Frontal cortex (tissue), 4 donors: ENCODE results near the gene FUT6. TPM values are rescaled to one million over a fixed set of nuclear protein-coding genes. Genes with fewer than 3 reads are reported as not detected.
"Not testable (repeated sequence)": the region's sequence is repeated elsewhere in the genome, so short reads cannot be mapped to it uniquely, and the experiment has no call there.

Experiments
- DNase-seq, 2 donors: peaks; one replicate each; pipeline ENCODE4 v3.0.0; 2012; ENCODE audit warnings: low spot score in 2 of 2
- FAIRE-seq: peaks from 2 replicates; lab custom pipeline; 2012; peaks lifted over from hg19 to GRCh38; lab: Jason Lieb, UNC
- total RNA-seq: library from RNA; depleted of rRNA; stranded (reverse); fragments of >200 nt; gene quantifications from one replicate; pipeline ENCODE4 v1.2.3, GENCODE V29; 2014
- donor health status: control.
- donor health status: control.
- donor health status: control.

FUT6 gene
- total RNA-seq, 1 donor from 2014 or later: not detected

DNA sequence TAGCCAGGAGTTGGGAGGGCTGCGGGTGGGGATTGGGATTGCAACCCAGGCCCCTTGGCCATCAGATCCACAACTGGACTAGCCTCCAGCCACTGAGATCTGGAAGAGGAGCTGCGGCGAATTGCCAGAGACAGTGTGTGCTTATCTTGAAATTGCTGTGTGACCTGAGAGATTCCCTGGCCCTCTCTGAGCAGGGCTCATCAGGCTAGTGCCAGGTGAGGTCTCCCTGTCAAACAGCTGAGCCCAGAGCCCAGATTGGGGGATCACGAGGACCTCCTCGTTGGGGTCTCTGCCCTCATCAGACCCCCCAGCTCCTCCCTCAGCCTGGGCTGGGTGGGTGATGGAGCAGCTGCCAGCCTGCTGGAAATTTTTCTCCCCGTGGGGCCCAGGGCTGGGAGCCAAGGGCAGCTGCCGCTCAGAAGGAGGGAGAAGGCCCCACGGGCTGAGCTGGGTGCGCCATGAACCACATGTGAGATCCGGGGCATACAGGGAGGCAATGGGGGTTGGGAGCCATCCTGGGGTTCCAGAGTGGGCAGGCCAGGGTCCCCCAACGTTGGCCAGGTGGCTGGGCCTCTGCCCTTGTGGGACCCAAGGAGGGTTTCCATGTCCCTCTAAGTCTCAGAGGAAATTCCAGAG lies 23.6 kb upstream of the FUT6 start:
- no peak for FAIRE-seq
- DNase-seq: no peak

DNA sequence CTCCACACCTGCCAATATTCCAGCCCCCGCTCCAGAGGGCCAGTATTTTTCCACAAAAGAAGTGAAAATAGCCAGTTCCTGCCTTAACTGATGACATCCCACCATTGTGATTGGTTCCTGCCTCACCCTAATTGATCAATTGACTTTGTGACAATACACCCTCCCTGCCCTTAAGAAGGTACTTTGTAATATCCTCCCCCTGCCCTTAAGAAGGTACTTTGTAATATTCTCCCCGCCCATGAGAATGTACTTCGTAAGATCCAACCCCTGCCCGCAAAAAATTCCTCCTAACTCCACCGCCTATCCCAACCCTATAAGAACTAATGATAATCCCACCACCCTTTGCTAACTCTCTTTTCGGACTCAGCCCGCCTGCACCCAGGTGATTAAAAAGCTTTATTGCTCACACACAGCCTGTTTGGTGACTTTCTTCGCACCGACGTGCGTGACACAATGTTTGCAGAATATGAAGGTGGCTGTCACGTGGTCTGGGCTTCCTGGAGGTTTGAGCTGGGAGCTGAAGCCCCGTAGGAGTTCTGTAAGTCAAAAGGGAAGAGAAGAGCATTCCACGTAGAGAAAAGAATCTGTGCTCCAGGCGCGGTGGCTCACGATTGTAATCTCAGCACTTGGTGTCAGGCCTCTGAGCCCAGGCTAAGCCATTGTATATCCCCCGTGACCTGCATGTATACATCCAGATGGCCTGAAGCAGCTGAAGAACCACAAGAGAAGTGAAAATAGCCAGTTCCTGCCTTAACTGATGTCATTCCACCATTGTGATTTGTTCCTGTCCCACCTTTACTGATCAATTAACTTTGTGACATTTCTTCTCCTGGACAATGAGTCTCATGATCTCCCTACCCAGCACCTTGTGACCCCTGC lies 17.9 kb upstream of the FUT6 start:
- FAIRE-seq: no peak
- DNase-seq: no peak

DNA sequence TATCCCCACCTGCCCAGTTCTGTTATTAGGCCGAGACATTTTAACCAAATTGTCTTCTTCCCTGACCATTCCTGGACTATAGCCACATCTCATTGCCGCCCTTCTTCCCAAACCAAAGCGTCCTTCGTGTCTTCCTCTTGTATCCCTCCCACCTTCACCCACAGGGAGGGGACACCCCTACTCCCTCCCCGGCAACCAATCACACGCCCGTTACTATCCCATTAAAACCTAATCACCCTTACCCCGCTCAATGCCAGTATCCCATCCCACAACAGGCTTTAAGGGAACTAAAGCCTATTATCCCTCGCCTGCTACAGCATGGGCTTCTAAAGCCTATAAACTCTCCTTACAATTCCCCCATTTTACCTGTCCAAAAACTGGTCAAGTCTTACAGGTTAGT lies 15.6 kb upstream of the FUT6 start:
- FAIRE-seq: not testable (repeated sequence)

DNA sequence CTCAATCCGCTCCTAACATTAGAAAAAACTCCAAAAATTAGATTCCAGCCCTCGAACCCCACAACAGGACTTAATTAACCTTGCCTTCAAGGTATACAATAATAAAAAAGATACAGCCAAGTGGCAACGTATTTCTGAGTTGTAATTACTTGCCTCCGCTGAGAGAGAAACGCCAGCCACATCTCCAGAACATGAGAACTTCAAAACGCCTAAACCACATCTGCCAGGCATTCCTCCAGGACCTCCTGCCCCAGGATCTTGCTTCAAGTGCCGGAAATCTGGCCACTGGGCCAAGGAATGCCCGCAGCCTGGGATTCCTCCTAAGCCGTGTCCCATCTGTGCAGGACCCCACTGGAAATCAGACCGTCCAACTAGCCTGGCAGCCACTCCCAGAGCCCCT lies 14.6 kb upstream of the FUT6 start:
- not testable (repeated sequence) for FAIRE-seq, DNase-seq

More for the DNA sequence above, 15.6 kb upstream of the FUT6 start:
- DNase-seq: not testable (repeated sequence)

DNA sequence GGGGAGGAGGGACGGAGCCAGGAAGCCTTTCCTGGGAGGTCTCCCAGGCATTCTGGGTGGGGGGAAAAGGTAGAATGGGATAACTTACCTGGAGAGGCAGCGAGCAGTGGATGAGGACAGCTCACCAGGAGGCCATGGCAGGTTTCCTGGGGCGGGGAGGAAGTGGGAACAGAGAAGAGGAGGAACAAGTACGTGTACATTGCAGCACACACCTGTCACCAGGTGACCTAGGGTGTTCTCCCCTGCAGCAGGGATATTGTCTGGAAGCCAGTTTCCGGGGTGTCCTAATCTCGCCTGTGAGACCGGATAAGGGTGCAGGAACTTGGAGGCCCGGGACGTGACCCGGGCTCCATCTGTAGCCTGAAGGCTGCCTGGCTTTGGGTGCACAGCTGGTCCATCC lies 11.8 kb upstream of the FUT6 start, which contains the start of gene FUT3:
Gene FUT3 (minus strand): TSS at position 148 of the 400 bp plus-strand sequence.
- DNase-seq (no peak), FAIRE-seq (no peak)

DNA sequence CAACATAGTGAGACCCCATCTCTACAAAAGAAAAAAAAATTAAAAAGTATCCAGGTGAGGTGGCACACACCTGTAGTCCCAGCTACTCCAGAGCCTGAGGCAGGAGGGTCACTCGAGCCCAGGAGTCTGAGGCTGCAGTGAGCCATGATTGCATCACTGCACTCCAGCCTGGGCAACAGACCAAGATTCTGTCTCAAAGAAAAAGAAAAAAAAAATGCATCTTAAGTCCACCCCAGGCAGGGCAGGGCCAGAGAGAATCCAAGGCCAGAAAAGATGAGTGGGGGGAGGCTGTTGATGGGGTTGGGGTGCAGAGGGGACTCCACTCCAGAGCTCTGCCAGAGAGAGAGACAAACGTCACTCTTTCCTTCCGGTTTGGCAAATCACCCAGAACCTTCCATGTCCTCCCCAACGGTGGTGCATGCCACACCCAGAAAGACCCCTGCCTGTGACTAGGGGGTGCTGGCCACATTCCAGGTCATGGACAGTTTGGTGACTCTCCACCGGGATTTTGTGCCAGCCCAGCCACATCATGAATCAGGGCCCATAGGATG lies 11.3 kb upstream of the FUT6 start:
- no peak for DNase-seq
- no peak for FAIRE-seq

DNA sequence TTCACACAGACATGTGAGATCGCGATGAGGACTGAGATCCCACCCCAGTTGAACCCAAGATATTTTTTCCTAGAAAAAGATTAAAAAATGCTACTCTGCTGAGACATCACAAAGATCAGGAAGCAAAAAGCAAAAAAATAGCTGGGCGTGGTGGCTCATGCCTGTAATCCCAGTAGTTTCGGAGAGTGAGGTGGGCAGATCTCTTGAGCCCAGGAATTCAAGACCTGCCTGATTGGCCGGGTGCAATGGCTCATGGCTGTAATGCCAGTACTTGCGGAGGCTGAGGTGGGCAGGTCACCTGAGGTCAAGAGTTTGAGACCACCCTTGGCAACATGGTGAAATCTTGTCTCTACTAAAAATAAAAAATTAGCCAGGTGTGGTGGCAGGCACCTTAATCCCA lies 10.7 kb upstream of the FUT6 start:
- no peak for DNase-seq
- no peak for FAIRE-seq

DNA sequence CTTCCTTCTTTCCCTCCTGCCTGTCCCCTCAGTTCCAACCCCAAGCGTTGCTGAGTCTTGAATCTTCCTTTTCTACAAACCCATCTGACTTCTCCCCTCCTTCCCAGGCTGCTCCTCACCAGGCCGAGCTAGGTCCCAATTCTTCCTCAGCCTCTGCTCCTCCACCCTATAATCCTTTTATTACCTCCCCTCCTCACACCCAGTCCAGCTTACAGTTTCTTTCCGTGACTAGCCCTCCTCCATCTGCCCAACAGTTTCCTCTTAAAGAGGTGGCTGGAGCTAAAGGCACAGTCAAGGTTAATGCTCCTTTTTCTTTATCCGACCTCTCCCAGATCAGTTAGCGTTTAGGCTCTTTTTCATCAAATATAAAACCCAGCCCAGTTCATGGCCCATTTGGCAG lies 9.1 kb upstream of the FUT6 start:
- FAIRE-seq, DNase-seq: not testable (repeated sequence)

DNA sequence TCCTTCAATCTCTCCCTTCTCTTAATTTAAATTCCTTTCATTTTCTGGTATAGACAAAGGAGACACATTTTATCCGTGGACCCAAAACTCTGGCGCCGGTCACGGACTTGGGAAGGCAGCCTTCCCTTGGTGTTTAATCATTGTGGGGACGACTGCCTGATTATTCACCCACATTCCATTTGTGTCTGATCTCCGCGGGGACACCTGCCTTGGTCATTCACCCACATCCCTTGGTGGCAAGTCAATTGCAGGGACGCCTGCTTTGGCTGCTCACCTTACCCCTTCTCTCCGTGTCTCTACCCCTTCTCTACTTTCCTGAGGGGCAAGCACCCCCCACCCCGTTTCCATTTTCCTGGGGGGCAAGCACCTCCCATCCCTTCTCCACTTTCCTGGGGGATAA lies 8.3 kb upstream of the FUT6 start:
- FAIRE-seq, DNase-seq: not testable (repeated sequence)

DNA sequence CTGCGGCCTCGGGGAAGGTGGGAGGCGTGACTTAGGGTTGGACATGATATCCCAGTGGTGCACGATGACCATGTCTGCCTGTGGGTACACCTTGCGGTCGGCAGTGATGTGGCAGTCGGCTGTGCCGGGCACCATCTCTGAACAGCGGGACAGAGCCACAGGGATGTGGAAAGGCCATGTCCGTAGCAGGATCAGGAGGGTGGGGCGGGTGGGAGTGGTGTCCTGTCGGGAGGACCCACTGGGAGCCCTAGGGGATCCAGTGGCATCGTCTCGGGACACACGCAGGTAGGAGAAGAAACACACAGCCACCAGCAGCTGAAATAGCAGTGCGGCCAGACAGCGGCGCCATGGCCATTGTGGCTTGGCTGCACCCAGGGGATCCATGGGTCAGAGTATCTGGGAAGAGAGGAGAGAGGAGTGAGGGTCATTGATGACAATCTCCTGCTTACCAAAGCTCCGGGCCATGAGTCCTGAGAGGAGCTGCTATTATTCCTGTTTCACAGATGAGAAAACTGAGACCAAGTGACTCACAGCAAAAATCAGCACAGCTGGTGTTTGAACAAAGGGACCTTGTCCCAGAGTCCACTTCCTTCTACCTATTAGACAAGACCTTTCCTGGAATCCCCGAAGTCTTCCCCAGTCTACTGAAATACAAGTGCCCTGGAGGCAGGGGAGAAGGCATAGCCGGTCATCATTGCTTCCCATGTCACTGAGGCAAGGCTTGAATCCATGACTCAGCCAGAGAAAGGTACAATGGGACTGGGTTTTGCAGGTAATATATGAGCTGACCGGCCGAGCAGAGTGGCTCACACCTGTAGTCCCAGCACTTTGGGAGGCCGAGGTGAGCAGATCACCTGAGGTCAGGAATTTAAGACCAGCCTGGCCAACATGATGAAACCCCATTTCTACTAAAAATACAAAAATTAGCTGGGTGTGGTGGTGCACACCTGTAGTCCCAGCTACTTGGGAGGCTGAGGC lies 5.2 kb upstream of the FUT6 start:
- FAIRE-seq: no peak
- DNase-seq: no peak

DNA sequence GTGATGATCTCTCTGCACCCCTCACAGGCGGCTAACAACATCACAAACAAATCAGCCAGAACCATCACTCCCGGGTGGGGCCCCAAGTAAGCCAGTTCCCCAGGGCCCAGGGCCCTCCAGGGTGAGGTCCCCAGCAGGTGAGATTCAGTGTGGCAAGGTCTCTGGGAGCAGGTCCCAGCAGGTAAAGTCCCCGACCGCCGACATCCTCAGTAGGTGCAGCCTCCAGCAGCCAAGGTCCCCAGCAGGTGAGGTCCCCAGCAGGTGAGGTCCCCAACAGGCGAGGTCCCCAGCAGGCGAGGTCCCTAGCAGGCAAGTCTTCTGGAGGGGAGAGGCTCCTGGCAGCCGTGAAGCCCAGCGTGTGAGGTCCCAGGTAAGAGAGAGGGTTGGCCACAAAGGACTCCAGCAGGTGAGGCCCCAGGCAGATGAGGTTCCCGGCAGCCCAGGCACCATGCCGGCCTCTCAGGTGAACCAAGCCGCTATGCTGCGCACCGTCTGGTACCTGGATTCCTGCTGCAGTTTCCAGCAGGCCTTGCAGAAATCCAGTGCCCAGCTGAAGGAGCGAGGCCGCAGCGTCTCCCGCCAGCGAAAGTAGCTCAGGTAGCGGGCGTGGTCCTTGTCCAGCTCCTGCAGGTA lies 3.9 kb upstream of the FUT6 start:
- DNase-seq (no peak), FAIRE-seq (no peak)

DNA sequence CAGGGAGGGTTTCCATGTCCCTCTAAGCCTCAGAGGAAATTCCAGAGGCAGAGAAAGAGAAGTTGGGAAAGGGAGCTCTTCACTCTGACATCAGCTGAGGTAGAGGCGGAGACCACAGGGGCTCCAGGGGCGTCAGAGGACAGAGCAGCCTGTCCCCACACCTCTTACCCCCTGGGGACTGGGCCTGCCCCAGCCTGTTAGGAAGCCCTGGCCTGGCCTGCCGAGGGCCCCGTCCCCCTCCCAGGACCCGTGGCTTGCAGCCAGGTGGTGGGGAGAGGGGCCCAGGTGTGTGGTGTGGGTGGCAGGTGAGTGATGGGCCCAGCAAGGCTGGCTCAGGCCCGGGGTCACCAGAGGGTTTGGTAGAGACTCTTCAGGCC lies 2.2 kb upstream of the FUT6 start:
- DNase-seq, FAIRE-seq: not testable (repeated sequence)

DNA sequence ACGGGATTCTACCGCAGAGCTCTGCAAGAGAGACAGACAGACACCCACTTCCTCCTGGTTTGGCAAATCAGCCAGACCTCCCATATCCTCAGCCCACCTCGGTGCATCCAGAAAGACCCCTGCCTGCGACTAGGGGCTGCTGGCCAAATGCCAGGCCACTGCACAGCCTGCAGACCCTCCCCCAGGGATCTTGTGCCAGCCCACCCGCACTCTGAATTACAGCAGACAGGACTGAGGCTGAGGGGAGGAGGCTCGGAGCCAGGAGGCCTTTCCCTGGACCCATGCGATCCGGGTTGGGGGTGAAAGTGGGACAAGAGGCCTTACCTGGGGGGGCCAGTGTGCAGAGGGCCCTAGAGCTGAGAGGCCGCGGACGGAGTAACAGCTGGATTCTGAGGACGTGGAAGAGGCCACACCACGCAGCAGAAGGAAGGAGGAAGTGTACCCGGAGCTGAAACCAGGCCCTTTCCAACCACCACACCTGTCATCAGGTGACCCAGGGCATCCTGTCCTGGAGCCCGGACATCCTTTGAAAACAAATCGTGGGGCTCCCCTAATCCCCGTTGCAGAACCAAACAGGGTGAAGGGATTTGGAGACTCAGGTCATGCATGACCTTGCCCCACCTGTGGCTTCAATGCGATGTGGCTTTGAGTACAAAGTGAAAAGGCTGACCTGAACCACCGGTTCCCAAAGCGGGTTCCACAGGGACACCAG lies 993 bp downstream of the FUT6 start:
- no peak for FAIRE-seq
- DNase-seq: no peak

DNA sequence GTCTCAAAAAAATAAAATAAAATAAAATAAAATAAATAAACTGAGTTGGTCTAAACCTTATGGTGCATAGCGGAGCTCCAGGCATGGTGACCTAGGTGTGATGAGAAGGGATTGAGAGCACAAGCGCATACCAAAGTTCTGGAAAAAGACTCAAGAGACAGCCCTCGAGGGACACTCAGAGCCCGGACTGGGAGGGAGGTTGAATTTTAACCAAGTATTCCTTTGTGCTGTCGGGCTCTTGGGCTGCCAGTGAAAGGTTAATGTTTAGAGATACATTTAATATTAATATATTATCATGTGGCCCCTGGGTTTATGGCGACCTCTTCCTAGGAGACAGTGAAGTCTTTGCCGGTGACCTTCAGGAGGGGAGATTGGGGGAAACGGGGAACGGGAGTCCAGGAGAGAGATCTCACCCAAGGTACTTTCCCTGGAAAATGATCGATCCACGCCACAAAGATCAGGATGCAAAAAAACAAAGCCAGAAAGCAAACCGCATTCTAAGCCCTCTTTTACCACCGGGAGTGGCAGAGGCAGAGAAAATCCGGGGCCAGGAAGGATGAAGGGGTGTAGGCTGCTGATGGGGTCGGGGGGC lies 1.6 kb downstream of the FUT6 start:
- DNase-seq: no peak
- FAIRE-seq: no peak

DNA sequence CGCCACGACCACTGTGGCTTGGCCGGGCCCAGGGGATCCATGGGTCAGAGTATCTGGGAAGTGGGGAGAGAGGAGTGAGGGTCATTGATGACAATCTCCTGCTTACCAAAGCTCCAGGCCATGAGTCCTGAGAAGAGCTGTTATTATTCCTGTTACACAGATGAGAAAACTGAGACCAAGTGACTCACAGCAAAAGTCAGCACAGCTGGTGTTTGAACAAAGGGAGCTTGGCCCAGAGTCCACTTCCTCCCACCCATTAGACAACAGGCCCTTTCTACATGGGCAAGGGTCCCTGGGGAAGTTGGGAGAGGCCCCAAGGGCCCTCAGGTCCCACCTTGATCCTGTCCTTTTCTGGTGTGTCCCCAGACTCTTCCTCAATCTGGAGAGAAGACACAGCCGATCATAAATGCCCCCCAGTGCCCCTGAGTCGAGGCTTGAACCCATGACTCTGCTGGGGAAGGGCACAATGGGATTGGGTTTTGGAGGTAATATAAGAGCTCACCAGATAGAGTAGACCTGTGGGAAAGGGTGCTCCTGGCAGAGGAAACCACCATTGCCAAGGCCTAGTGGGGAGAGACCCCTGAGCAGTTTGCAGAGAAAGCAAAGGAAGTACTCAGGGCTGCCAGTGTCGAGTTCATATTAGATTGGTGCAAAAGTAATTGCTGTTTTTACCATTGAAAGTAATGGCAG lies 6.8 kb downstream of the FUT6 start:
- FAIRE-seq: no peak
- DNase-seq: no peak

DNA sequence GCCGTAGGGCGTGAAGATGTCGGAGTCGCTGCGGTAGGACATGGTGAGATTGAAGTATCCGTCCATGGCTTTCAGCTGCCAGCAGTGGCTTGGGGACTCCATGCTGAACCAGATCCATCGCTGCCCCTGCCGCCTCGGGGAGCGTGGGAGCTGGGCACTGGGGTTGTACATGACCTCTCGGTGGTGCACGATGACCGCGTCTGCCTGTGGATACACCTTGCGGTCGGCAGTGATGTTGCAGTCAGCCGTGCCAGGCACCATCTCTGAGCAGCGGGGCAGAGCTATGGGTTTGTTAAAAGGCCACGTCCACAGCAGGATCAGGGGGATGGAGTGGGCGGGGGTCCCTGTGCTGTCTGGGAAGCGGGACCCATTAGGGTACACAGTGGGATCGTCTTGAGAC lies 7.4 kb downstream of the FUT6 start:
- DNase-seq (no peak), FAIRE-seq (no peak)

DNA sequence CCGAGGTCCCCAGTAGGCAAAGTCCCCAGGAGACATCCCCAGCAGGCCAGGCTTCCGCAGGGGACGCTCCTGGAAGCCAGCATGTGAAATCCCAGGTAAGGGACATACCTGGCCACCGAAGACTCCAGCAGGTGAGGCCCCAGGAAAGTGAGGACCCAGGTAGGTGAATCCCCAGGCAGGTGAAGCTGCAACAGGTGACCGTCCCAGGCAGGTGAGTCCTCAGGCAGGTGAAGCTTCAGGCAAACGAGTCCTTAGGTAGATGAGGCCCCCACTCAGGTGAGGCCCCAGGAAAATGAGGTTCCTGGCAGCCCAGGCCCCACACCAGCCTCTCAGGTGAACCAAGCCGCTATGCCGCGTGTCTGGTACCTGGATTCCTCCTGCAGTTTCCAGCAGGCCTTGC lies 8.3 kb downstream of the FUT6 start:
- FAIRE-seq: no peak
- no peak for DNase-seq
